GM12891 (cell line): ENCODE results near the gene FTO.

Experiments
- POLR2A ChIP-seq: IDR thresholded peaks from 2 replicates; pipeline ENCODE4 v1.6.1; 2011; ENCODE audit warnings: low read depth, low read length, control low read depth
- POLR2AphosphoS5 ChIP-seq: IDR thresholded peaks from 2 replicates; pipeline ENCODE4 v1.6.1; 2011; ENCODE audit warnings: low read depth, low read length, control low read depth
- TAF1 ChIP-seq: IDR thresholded peaks from 2 replicates; pipeline ENCODE4 v1.6.1; 2011; ENCODE audit warnings: low read depth, low read length, control low read depth

GRCh38 chr16:53912155-53912554, 208.2 kb downstream of the FTO start:
- TF ChIP-seq POLR2A (no peak), TAF1 (no peak), POLR2AphosphoS5 (no peak)
